ENCODE results near the gene OR7G1.

- TF ChIP-seq CTCF (IDR thresholded peaks at IDR 0.05 in 4 of 5, conservative IDR thresholded peaks at IDR 0.05 in 1 of 5): no peak
- TF ChIP-seq POLR2A (IDR thresholded peaks at IDR 0.05): no peak
Observed at GRCh38 chr19:9075064-9075949, 40.3 kb downstream of the OR7G1 start.

All from gastrocnemius medialis (tissue), 4 donors.